HepG2 (cell line): ENCODE results near the gene NSUN5. TPM values are rescaled to one million over a fixed set of nuclear protein-coding genes. Genes with fewer than 3 reads are reported as not detected.

Experiments used
- FOXJ3 ChIP-seq: sonication (generic); formaldehyde crosslinking; IDR thresholded peaks from 2 replicates; pipeline ENCODE4 v1.4.0; 2020; ENCODE audit warnings: missing genetic modification reagents, mild to moderate bottlenecking, borderline replicate concordance
- GATAD2A ChIP-seq: IDR thresholded peaks from 2 replicates; pipeline ENCODE4 v1.6.1; 2016
- HINFP ChIP-seq: sonication (generic); formaldehyde crosslinking; IDR thresholded peaks from 2 replicates; pipeline ENCODE4 v1.4.0; 2020; ENCODE audit warnings: low read depth, mild to moderate bottlenecking, missing genetic modification reagents
- HNF4A ChIP-seq: sonication (generic); formaldehyde crosslinking; IDR thresholded peaks from 2 replicates; pipeline ENCODE4 v1.4.0; 2020; ENCODE audit warnings: missing genetic modification reagents
- KDM4B ChIP-seq: sonication (generic); formaldehyde crosslinking; IDR thresholded peaks from 2 replicates; pipeline ENCODE4 v1.4.0; 2020; ENCODE audit warnings: missing genetic modification reagents
- KMT2A ChIP-seq: sonication (generic); formaldehyde crosslinking; IDR thresholded peaks from 2 replicates; pipeline ENCODE4 v1.4.0; 2020; ENCODE audit warnings: missing genetic modification reagents
- NFKB2 ChIP-seq: sonication (generic); formaldehyde crosslinking; IDR thresholded peaks from 2 replicates; pipeline ENCODE4 v1.4.0; 2020; ENCODE audit warnings: missing genetic modification reagents, borderline replicate concordance
- RXRB ChIP-seq: IDR thresholded peaks from 2 replicates; pipeline ENCODE4 v1.6.1; 2016; ENCODE audit warnings: borderline replicate concordance, missing genetic modification reagents, missing compliant biosample characterization
- ZBTB7B ChIP-seq: sonication (generic); formaldehyde crosslinking; IDR thresholded peaks from 2 replicates; pipeline ENCODE4 v1.4.0; 2020; ENCODE audit warnings: missing genetic modification reagents
- ZNF205 ChIP-seq: IDR thresholded peaks from 2 replicates; pipeline ENCODE4 v1.6.1; 2018; ENCODE audit warnings: missing biosample characterization, missing genetic modification reagents
- ZNF280D ChIP-seq: sonication (generic); formaldehyde crosslinking; IDR thresholded peaks from 2 replicates; pipeline ENCODE4 v1.5.1; 2020; ENCODE audit warnings: mild to moderate bottlenecking, missing genetic modification reagents
- ZNF430 ChIP-seq: sonication (generic); formaldehyde crosslinking; IDR thresholded peaks from 2 replicates; pipeline ENCODE4 v1.9.0; 2021; ENCODE audit warnings: mild to moderate bottlenecking, missing genetic modification reagents
- ZNF629 ChIP-seq: sonication (generic); formaldehyde crosslinking; conservative IDR thresholded peaks from 2 replicates; pipeline ENCODE4 v1.5.0; 2020; ENCODE audit warnings: missing genetic modification reagents
- polyA plus RNA-seq, 8 experiments: library from polyadenylated mRNA; depleted of rRNA in 3 of 8; stranded (reverse) in 7 of 8; unstranded in 1 of 8; fragments of >200 nt; fragmentation: Illumina TruSeq in 4 of 8; extraction: Trizol in 4 of 8; gene quantifications; 2 replicates each; pipeline versions ENCODE4 v1.2.1 to v1.2.3, GENCODE V29; 2011 to 2016; ENCODE audit warnings: low read depth in 4 of 8, missing spikeins in 1 of 8, mixed read lengths in 1 of 8; ENCODE audit not compliant: insufficient read depth in 1 of 8
- total RNA-seq, 5 experiments: library from RNA; depleted of rRNA; stranded (reverse); fragments of >200 nt; fragmentation: Illumina TruSeq; extraction: Trizol; gene quantifications; 2 replicates each; pipeline ENCODE4 v1.2.3, GENCODE V29; 2016; ENCODE audit warnings: low read depth in 1 of 5

NSUN5 gene
- total and polyA plus RNA-seq, 2 of the 13 experiments (the other 11 are each of a cell fraction or from before 2014, with no cell fraction given), result 19.9 to 35.8 TPM

GRCh38 chr7:73342645-73343044, 34.0 kb upstream of the NSUN5 start (continued):
- 0 out of 2 replicates have a peak, but pooled peaks have one; percentile 22 for TF ChIP-seq HINFP (CRISPR knock-in tag)
- peak; percentile 45; the same call in 1 of the 2 replicates for TF ChIP-seq FOXJ3 (CRISPR knock-in tag)
- peak; percentile 27; the same call in 1 of the 2 replicates for TF ChIP-seq GATAD2A
- TF ChIP-seq KDM4B, result no peak
- TF ChIP-seq HNF4A, result no peak
- 0 out of 2 replicates have a peak, but pooled peaks have one; percentile 33 for TF ChIP-seq KMT2A (CRISPR knock-in tag)
- peak; percentile 63; the same call in 1 of the 2 replicates for TF ChIP-seq NFKB2 (CRISPR knock-in tag)
- peak; percentile 50; the same call in 1 of the 2 replicates for TF ChIP-seq RXRB (CRISPR knock-in tag)
- TF ChIP-seq ZNF205 (CRISPR knock-in tag), result 0 out of 2 replicates have a peak, but pooled peaks have one; percentile 31
- TF ChIP-seq ZBTB7B (CRISPR knock-in tag), result 0 out of 2 replicates have a peak, but pooled peaks have one; percentile 21
- 0 out of 2 replicates have a peak, but pooled peaks have one; percentile 22 for TF ChIP-seq ZNF629
- 0 out of 2 replicates have a peak, but pooled peaks have one; percentile 41 for TF ChIP-seq ZNF430 (CRISPR knock-in tag)
- no peak for TF ChIP-seq ZNF280D (CRISPR knock-in tag)
- TF ChIP-seq, all 625 proteins: peak for 106
